ENCODE data around the gene MBD5.

MBD5 gene

GRCh38 chr2:148022882-148023281, 2.0 kb downstream of the MBD5 start:
- no peak for DNase-seq (ENCODE audit: extremely low read depth in 1 of 2, low read depth in 1 of 2)

DNA sequence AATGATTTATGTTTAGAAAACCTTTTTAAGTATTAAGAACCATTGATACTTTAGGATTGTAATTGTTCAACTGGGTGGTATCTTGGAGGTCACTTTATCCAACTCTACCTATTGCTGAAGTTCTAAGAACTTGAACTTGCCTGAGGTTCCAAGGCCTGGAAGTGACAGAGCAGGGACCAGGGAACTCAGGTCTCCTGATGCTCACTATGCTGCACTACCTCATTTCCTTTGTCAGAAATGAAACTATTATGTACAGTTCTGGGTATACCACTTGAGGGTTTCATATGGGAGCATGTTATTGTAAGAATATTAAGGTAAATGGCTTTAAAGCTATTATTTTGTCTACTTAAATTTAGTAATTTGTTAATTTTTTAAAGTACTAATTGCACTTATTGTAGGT, 3.0 kb downstream of the MBD5 start:
- DNase-seq (ENCODE audit: extremely low read depth in 1 of 2, low read depth in 1 of 2) = no peak

DNA sequence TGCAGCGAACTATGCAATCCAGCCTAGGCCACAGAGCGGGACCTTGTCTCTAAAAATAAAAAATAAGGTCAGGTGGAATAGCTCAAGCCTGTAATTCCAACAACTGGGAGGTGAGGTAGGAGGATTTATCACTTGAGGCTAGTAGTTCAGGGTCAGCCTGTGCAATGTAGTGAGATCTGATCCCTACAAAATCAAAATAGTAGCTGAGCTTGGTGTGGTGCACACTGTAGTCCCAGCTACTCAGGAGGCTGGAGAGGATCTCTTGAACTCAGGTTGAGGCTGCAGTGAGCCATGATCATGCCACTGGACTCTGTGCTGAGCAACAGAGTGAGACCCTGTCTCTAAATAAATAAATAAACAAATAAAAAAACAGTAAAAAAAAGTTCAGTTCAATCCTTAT, 5.7 kb downstream of the MBD5 start:
- DNase-seq (ENCODE audit: extremely low read depth in 1 of 2, low read depth in 1 of 2) = no peak

DNA sequence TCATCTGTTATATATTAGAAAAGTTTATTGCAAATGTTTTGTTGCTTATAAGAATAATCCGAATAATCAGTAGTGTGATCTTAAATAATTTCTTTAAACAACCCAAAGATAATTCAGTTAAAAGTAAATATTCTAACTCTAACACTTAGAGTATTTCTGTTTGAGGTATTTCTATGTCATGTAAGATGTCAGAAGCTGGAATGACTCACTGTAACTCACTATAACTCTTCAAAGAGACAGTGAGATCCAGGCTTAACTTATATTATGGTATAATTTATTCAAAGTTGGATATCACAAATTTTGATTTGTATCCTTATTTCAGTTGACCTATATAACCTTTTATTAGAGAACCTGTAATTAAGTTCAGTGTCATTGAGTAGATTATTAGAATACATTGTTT, 6.9 kb downstream of the MBD5 start:
- no peak for DNase-seq (ENCODE audit: extremely low read depth in 1 of 2, low read depth in 1 of 2)

DNA sequence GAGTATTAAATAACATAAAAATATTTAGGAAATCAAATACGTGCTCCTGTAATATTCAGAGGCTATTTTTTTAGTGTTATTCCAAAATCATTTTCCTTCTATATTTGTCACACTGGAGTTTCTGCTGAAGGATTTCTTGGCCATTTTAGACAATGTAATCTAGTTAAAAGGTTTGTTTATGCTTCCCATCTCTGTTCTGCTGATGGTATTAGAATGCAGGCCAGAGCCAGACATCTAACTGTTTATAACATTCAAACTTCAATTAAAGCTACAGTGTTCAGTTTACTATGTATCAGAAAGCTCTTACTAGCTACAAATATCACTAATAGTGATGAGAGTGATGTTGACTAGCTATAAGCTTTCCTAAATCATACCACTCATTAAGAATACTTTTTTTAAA, 7.9 kb downstream of the MBD5 start:
- no peak for DNase-seq (ENCODE audit: extremely low read depth in 1 of 2, low read depth in 1 of 2)

DNA sequence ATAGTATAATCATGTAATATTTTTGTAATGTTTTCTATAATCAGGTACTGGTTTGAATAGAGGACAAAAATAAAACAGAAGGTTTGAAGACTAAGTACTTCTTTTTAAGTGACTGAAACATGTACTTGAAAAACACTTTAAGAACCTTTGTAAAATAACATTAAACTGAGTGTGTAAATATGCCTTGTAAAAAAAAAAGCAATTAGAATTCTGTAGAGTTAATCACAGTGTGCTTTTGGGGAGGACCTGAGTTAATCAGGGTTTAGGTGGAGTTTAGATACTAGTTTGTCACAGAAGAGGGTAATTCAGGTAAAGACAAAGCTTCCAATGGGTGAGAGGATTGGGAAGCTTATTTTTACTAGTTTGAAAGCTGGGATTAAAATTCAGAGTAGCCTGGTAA, 10.3 kb downstream of the MBD5 start:
- no peak for DNase-seq (ENCODE audit: extremely low read depth in 1 of 2, low read depth in 1 of 2)

GRCh38 chr2:148032215-148032614, 11.3 kb downstream of the MBD5 start:
- DNase-seq (ENCODE audit: extremely low read depth in 1 of 2, low read depth in 1 of 2) = no peak

DNA sequence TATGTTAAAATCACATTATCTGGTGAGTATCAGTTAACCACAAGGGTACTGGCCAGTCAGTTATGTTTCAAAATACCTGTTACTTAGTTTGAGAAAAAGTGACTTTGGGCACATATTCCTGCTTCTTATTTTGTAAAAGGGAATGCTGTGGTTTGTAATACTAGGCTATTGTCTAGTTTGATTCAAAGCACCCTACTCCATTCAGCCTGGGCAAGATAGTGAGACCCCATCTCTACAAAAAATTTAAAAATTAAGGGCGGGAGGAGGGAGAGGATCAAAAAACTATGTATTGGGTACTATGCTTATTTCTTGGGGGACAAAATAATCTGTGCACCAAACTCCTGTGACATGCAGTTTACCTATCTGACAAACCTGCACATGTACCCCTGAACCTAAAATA, 18.9 kb downstream of the MBD5 start:
- no peak for DNase-seq (ENCODE audit: extremely low read depth in 1 of 2, low read depth in 1 of 2)

DNA sequence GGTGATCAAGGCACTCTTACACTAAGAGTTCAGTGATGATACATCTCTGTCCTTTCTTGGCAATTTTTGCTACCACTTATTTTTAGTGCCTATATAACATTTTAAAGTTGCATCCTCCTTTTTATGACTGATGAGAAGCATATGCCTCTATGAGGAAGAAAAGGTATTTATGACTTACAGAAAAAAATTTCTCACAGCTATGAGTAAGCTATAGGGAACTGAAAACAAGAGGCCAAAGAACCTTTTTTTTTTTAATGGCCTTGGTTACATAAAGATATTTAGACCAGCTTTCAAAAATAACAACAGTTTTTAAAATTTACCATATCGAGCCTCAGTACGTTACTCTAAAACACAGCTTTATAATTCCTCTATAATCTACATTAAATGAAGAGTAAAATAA, 21.3 kb downstream of the MBD5 start:
- no peak for DNase-seq (ENCODE audit: extremely low read depth in 1 of 2, low read depth in 1 of 2)

DNA sequence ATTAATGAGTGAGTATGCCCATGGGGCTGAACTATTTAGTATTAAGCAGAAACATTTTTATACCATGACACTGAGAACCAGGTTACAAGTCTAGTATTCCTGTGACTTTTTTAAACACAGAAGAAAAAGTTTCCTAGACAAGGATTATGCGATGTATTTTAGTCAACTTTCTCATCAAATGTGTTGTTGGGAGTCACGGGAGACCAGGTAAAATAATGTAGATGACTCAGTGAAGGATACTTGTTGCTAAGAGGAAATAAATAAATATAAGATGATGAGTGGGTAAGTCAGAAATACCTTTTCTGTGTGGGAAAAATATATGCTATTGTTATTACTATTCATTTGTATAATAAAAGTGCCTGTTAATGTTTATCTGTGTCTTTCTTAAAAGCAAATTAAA, 23.4 kb downstream of the MBD5 start:
- DNase-seq (ENCODE audit: extremely low read depth in 1 of 2, low read depth in 1 of 2) = no peak

DNA sequence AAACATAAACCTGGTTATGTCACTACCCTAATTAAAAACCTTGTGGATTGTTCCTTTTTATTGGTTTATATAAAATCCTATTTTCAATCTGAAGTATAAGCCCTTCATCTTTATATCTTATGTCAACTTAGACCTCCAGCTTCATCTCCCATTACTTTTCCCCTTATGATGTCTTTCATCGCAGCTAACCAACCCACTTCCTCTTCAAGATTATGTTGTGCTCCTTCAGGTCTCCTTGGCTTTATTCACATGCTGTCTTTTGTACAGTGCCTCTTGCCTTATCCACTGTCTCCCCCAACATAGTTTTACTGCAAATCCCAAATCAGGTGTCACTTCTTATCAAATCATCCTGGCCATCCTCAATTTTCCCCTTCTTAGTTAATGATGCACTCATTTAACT, 25.9 kb downstream of the MBD5 start:
- no peak for DNase-seq (ENCODE audit: extremely low read depth in 1 of 2, low read depth in 1 of 2)

DNA sequence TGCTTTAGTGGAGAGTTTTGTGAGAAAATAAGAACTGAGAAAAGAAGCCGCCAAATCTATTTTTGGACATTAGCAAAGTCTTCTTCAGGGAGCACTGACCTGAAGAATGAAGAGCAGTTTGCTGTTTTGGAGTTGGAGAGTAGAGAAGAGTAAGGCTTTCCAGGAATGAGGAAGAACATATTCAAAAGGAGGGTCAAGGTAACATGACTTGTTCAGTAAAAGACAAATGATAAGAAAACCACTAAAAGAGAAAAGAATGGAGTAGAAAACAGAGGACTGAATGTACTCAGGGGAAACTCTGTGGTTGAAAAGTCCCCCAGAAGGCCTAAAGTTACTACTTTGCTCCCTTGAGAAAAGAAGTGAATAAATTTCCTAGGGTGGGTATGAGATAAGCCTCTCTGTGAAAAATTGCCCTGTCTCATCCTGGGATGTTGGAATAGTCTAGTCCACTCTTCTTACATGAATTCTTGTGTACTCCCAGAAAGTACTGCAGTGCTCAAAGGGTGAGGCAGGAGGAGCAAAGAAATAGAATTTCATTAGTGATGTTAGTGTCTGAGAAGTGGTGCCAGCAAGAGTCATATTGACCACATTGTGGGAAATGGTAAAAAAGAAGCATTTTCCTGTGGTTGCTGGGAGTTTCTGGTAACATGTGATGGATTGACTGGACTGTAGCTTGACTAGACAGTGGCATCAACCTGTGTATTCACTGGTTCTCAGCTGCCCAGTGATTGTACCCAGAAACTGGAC, 27.8 kb downstream of the MBD5 start:
- DNase-seq (ENCODE audit: extremely low read depth in 1 of 2, low read depth in 1 of 2) = no peak

DNA sequence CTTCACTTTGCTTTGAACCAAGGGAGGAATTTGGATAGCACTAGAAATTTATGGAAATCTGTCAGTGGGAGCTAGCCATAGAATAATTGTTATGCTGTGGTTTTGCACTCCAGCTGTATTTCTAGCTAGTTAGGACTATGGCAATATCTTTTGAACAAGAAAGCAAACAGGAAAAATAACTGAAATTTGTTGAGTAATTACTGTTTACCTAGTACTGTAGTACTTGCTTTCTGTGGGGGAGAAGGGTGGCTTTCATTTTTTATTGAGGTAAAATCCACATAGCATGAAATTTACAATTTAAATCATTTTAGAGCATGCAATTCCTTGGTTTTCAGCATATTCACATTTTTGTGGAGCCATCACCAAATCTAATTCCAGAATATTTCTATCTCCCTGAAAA, 28.4 kb downstream of the MBD5 start:
- DNase-seq (ENCODE audit: extremely low read depth in 1 of 2, low read depth in 1 of 2) = no peak

GRCh38 chr2:148052687-148053086, 31.8 kb downstream of the MBD5 start:
- DNase-seq (ENCODE audit: extremely low read depth in 1 of 2, low read depth in 1 of 2) = no peak

GRCh38 chr2:148058641-148059040, 37.8 kb downstream of the MBD5 start:
- DNase-seq (ENCODE audit: extremely low read depth in 1 of 2, low read depth in 1 of 2) = no peak

DNA sequence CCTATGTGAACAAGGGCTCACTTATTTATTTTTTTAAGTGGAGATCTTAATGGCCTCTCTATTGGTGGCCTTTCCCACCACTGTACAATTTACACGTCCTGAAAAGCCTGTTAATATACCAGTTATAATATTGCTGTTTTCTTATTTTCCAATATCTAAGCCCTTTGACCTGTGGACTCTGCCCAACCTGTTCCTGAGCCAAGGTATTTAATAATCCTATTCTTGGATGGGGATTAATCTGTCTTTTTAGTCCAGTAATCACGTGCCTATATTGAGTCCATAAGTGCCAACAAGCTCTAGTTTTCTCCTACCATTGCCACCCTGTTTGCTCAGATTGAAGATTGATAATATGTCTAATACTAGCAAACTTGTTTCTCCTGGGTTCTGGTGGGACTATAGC, 42.7 kb downstream of the MBD5 start:
- DNase-seq (ENCODE audit: extremely low read depth in 1 of 2, low read depth in 1 of 2) = no peak

DNA sequence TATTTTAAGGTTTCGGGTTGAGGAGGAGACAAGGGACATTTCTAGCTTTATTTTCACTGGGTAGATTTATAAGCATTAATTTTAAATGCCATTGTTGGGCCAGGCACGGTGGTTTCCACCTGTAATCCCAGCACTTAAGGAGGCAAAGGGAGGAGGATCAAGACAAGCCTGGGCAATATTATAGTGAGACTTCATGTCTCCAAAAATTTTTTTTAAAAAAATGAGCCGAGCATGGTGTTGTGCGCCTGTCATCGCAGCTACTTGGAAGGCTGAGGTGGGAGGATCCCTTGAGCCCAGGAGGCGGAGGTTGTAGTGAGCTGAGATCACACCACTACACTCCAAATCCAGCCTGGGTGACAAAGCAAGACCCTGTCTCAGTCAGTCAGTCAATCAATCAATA, 45.0 kb downstream of the MBD5 start:
- no peak for DNase-seq (ENCODE audit: extremely low read depth in 1 of 2, low read depth in 1 of 2)

- DNase-seq (ENCODE audit: extremely low read depth in 1 of 2, low read depth in 1 of 2) = no peak
Observed at GRCh38 chr2:148067801-148068200, 46.9 kb downstream of the MBD5 start.

GRCh38 chr2:148071351-148071750, 50.5 kb downstream of the MBD5 start:
- no peak for DNase-seq (ENCODE audit: extremely low read depth in 1 of 2, low read depth in 1 of 2)

DNA sequence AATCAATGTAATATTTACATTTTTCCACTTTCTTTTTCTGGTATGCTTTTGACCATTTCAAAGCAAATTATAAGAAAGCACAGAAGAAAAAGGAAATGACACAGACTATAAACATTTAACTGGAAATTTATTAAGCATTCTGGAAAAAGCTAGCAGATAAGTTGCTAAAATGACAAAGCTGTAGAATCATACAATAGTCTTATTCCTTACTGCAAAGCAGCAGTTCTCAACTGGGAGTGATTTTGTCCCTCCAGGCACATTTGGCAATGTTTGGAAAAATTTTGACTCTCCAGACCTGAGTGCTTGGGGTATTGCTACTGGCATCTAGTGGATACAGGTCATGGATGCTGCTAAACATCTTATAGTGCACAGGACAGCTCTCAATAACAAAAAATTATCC, 75.1 kb downstream of the MBD5 start:
- no peak for DNase-seq (ENCODE audit: extremely low read depth in 1 of 2, low read depth in 1 of 2)

GRCh38 chr2:148102641-148103040, 81.8 kb downstream of the MBD5 start:
- no peak for DNase-seq (ENCODE audit: extremely low read depth in 1 of 2, low read depth in 1 of 2)

- DNase-seq (ENCODE audit: extremely low read depth in 1 of 2, low read depth in 1 of 2) = no peak
Observed at GRCh38 chr2:148103946-148104345, 83.1 kb downstream of the MBD5 start.

- DNase-seq (ENCODE audit: extremely low read depth in 1 of 2, low read depth in 1 of 2) = no peak
Observed at GRCh38 chr2:148106331-148106730, 85.4 kb downstream of the MBD5 start.

Measured in stimulated activated CD8-positive, alpha-beta memory T cell treated with anti-CD3 and anti-CD28 coated beads, Interleukin-7, amount 100 ng/mL, for 48 hours (primary cell).